Immature natural killer cell (primary cell): Measurements from ENCODE around the gene OTULIN. TPM values are rescaled to one million over a fixed set of nuclear protein-coding genes. Genes with fewer than 3 reads are reported as not detected.

Experiments used
- DNase-seq, 3 donors: peaks; one replicate each; pipeline ENCODE4 v3.0.0; 2022; ENCODE audit warnings: mixed read lengths in 1 of 3
- H3K27ac Mint-ChIP-seq, 6 donors: one replicate each; pipeline ENCODE4 v1.8.0; 2020; ENCODE audit warnings: mixed read lengths in 6 of 6, mild to moderate bottlenecking in 5 of 6, inconsistent platforms in 4 of 6, moderate library complexity in 3 of 6
- H3K27me3 Mint-ChIP-seq, 3 donors: one replicate each; pipeline ENCODE4 v1.8.0; 2020 to 2021; ENCODE audit warnings: low read depth in 3 of 3, mild to moderate bottlenecking in 3 of 3, mixed read lengths in 3 of 3, moderate library complexity in 3 of 3, inconsistent platforms in 1 of 3
- H3K36me3 Mint-ChIP-seq, 3 donors: one replicate each; pipeline ENCODE4 v1.8.0; 2020; ENCODE audit warnings: mixed read lengths in 3 of 3, inconsistent platforms in 2 of 3, mild to moderate bottlenecking in 2 of 3
- H3K4me1 Mint-ChIP-seq, 2 donors: one replicate each; pipeline ENCODE4 v1.8.0; 2020; ENCODE audit warnings: inconsistent platforms in 2 of 2, mild to moderate bottlenecking in 2 of 2, mixed read lengths in 2 of 2, moderate library complexity in 1 of 2
- H3K4me3 Mint-ChIP-seq, 5 donors: one replicate each; pipeline ENCODE4 v1.8.0; 2020; ENCODE audit warnings: mild to moderate bottlenecking in 5 of 5, mixed read lengths in 5 of 5, inconsistent platforms in 3 of 5, moderate library complexity in 3 of 5
- H3K9me3 Mint-ChIP-seq, 6 donors: one replicate each; pipeline ENCODE4 v1.8.0; 2020; ENCODE audit warnings: mild to moderate bottlenecking in 6 of 6, mixed read lengths in 6 of 6, inconsistent platforms in 4 of 6, moderate library complexity in 3 of 6
- polyA plus RNA-seq, 3 donors: library from polyadenylated mRNA; unstranded; fragments of 300-500 nt; fragmentation: Illumina TruSeq; gene quantifications; one replicate each; pipeline ENCODE4 v1.2.3, GENCODE V29; 2021

The OTULIN gene
- polyA plus RNA-seq, 3 donors from 2014 or later = 15.4 to 23.8 (median 20.4) TPM

DNA sequence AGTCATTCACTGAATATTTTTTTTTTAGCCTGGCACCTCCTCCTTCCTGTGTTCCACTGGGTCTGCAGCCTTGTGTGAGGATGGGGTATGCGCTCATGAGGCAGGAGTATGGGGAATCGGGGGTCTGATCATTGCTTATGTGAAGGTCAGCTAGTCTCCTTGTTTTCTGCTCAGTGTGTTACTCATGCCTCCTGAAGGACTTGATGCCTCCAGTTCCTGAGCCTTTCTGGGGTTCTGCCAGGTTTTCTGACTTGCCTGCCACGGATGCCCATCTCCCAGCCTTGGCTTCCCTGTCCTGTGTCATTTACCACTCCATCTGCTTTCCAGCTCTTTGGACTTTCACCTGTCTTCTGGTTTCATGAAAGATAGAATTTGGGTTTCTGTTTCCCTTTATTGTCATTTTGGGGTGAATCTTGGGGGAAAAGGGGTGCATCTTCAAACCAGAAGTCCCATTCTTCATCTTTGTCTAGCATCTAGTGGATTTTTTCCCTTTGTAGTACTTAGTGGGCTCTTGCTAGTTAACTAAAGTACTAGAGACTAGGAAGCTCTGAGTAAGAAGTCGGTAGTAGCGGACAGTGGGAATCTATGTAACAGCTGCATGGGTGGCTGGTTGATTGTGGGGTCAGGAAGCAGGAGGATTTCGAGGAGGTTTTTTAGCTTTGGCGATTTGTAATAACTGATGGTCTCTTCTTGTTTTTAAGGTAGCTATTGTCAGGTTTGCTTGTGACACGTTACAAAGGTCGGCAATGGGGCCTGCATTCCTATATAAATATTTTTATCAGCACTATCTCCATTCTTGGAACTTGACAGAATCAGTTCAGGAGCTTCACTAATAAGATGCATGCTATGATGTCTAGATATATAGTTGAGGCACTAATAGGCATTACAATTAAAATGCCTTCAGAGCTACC, 8.2 kb downstream of the OTULIN start:
- H3K27me3 Mint-ChIP-seq = peaks cover 2 to 11% (median 7%) of the 10 kb centered on the region in 3 donors
- peaks cover 0 to 12% (median 3%) of the 10 kb centered on the region in 3 donors for H3K36me3 Mint-ChIP-seq
- no peaks in the 10 kb centered on the region for H3K9me3 Mint-ChIP-seq
- peak overlapping the region in 1 of 5 donors; percentile 54 for H3K4me3 Mint-ChIP-seq
- peaks cover 81 to 100% of the 10 kb centered on the region in 2 donors for H3K4me1 Mint-ChIP-seq
- DNase-seq = no peak
- peak overlapping the region in 3 of 6 donors; percentile 23 to 70 (median 33) for H3K27ac Mint-ChIP-seq

DNA sequence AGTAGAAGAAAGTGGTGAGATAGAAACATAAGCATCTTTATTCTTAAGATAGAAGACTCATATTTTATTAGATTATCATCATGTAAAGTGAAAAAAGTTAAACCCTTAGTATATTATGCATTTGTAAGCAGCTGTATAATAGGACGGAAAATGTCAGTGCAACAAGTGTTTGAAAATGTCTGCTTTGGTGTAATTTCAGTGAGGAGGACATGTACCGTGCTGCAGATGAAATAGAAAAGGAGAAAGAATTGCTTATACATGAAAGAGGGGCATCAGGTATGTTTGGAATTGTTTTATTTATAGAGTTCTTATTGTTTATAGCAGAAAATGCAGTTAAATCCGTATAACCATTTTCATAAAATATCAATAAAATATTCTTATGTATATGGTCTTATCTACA, 8.9 kb downstream of the OTULIN start:
- H3K27ac Mint-ChIP-seq = peak overlapping the region in 2 of 6 donors; percentile 9 to 29
- H3K4me3 Mint-ChIP-seq = no peak overlapping the region
- no peaks in the 10 kb centered on the region for H3K9me3 Mint-ChIP-seq
- no peak for DNase-seq
- peaks cover 0 to 18% (median 3%) of the 10 kb centered on the region in 3 donors for H3K36me3 Mint-ChIP-seq
- peaks cover 80 to 100% of the 10 kb centered on the region in 2 donors for H3K4me1 Mint-ChIP-seq
- peaks cover 2 to 8% (median 7%) of the 10 kb centered on the region in 3 donors for H3K27me3 Mint-ChIP-seq

DNA sequence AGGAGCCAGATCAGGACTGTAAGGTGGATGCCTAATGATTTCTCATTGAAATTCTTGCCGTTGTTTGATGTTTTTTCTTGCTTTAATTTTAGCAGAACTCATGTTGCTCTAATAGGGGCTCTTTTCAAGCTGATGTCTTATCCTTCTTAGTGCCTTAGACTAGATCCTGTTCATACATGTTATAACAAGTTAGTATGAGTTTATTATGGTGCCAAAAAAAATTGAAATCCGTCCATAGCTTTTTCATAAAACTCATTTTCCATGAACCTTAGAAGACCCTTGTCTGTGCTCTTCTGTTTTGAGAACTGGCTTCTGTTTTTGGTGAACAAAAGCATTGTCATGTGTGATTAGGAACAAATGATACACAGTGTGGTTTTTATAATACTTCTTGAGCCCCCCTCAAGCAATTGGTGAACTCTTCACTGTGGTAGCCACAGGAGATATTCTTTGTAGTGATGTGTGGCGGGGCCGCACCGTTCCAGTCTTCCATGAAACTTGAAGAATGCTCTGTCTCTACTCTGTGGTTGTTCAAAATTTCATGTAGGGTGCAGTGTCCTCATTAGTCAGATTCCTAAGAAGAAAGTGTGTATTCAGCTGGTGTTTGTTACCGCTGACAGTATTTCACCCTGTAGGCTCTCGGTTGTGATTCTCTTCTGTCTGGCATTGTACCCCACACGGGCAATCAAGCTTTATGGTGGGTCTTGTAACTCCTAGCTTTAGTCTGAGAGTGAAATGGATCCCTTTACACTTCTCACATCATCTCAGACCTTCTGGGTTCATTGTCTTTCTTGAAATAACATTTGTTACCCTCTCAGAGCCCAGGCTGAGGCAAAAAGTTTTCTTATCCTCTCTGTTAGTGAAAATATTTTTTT, 10.7 kb downstream of the OTULIN start:
- Mint-ChIP-seq H3K27me3 (peaks cover 2 to 9% (median 7%) of the 10 kb centered on the region in 3 donors), H3K4me1 (peaks cover 68 to 94% of the 10 kb centered on the region in 2 donors), H3K36me3 (peaks cover 1 to 20% (median 4%) of the 10 kb centered on the region in 3 donors), H3K9me3 (no peaks in the 10 kb centered on the region), H3K4me3 (peak overlapping the region; percentile 39 to 78 (median 74)), H3K27ac (peak overlapping the region; percentile 68 to 87 (median 84))
- DNase-seq = no peak

DNA sequence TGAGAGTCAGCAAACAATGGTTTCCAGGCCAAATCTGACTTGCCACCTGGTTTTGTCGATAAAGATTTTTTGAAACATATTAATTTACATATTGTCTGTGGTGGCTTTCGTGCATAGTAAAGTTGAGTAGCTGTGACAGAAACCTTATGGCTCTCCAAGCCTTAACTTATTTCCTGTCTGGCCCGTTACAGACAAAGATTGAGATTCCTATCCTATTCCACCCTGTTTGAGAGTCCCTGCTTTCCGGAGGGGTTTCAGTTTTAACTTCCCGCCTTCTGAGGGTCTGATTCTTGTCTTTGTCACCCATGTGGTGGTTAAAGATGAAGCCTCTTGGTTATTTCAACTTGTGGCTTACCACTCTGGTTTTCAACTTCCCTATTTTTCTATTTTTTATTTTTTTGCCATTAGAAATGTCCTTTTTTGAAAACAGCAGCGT, 11.4 kb downstream of the OTULIN start:
- peaks cover 66 to 90% of the 10 kb centered on the region in 2 donors for H3K4me1 Mint-ChIP-seq
- no peaks in the 10 kb centered on the region for H3K9me3 Mint-ChIP-seq
- peaks cover 4 to 22% (median 6%) of the 10 kb centered on the region in 3 donors for H3K36me3 Mint-ChIP-seq
- H3K27ac Mint-ChIP-seq = peak overlapping the region; percentile 81 to 87 (median 84)
- DNase-seq = peak; percentile 33 to 51 (median 40)
- peak overlapping the region; percentile 59 to 78 (median 74) for H3K4me3 Mint-ChIP-seq
- H3K27me3 Mint-ChIP-seq = peaks cover under 1 to 14% (median 7%) of the 10 kb centered on the region in 3 donors

DNA sequence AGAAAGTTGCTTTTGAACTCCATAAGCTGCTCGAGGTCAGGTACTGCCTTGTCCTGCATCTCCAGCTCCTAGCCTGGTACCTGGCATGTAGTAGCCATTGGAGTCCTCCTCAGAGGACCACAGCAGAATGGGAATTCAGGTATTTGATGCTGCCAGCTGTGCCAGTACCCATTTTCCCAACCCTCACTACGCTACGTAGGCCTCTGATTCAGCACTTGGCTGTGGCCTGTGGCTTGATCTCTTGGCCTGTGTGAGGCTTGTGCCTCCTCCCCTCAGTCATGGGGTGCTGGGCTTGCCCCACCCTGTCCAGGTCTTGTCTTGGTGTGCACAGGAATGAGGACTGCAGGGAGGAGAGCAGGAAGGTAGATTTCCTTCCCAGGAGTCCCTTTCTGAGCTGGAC, 11.8 kb downstream of the OTULIN start:
- H3K4me3 Mint-ChIP-seq = peak overlapping the region; percentile 59 to 78 (median 74)
- peak overlapping the region; percentile 81 to 87 (median 84) for H3K27ac Mint-ChIP-seq
- peaks cover 0 to 14% (median 7%) of the 10 kb centered on the region in 3 donors for H3K27me3 Mint-ChIP-seq
- H3K4me1 Mint-ChIP-seq = peaks cover 61 to 86% of the 10 kb centered on the region in 2 donors
- no peak for DNase-seq
- no peaks in the 10 kb centered on the region for H3K9me3 Mint-ChIP-seq
- H3K36me3 Mint-ChIP-seq = peaks cover 6 to 26% (median 7%) of the 10 kb centered on the region in 3 donors

DNA sequence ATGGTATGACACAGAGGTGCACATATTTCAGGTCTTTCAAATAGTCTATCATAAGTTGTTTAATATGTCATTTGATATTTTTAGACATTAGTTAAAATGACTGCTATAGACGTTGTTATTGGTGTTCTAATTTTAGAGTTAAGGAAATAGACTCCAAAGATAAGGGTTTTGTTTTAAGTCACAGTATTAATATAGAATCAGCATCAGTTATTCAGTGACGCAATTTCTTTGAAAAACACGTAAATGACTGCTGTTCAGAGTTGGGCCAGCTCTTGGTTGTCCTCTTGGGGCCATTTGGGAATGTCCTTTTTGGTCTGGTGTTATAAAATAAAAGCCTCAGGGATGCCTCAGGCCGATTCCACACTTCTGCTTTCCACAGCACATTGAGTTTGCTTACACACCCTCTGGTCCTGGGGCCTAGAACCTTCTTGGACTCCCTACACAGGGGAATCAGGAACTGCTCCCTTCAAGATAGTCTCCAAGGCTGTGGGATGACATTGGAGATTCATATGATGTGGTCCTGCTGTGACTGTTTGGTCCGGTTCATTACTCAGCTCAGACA, 14.3 kb downstream of the OTULIN start:
- Mint-ChIP-seq H3K36me3 (peaks cover 14 to 41% (median 14%) of the 10 kb centered on the region in 3 donors), H3K9me3 (no peaks in the 10 kb centered on the region), H3K27me3 (peaks cover 0 to 10% (median 7%) of the 10 kb centered on the region in 3 donors), H3K4me3 (no peak overlapping the region), H3K4me1 (peaks cover 38 to 61% of the 10 kb centered on the region in 2 donors), H3K27ac (peak overlapping the region in 1 of 6 donors; percentile 1)
- no peak for DNase-seq

DNA sequence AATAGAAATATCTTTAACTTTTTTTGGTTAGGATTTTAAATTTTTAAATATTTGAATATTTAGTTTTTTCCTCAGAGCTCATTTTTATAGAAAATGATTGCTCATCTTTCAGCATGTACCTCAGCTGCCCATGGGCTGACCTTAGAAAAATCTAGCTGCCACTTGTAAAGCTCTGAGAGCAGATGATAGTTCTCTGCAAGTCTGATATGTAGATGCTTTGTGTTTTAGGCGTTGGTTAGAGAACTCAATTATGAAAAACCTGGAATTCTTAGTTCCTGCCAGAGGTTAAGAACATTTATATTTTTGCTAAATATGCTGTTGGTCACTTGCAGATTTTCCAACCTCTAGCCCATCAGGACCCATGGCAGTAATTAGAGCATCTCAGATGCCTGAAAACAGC, 15.1 kb downstream of the OTULIN start:
- peaks cover 14 to 39% (median 15%) of the 10 kb centered on the region in 3 donors for H3K36me3 Mint-ChIP-seq
- no peaks in the 10 kb centered on the region for H3K9me3 Mint-ChIP-seq
- DNase-seq = no peak
- H3K27me3 Mint-ChIP-seq = peaks cover 0 to 10% (median 7%) of the 10 kb centered on the region in 3 donors
- H3K4me3 Mint-ChIP-seq = no peak overlapping the region
- no peak overlapping the region for H3K27ac Mint-ChIP-seq
- H3K4me1 Mint-ChIP-seq = peaks cover 32 to 54% of the 10 kb centered on the region in 2 donors

DNA sequence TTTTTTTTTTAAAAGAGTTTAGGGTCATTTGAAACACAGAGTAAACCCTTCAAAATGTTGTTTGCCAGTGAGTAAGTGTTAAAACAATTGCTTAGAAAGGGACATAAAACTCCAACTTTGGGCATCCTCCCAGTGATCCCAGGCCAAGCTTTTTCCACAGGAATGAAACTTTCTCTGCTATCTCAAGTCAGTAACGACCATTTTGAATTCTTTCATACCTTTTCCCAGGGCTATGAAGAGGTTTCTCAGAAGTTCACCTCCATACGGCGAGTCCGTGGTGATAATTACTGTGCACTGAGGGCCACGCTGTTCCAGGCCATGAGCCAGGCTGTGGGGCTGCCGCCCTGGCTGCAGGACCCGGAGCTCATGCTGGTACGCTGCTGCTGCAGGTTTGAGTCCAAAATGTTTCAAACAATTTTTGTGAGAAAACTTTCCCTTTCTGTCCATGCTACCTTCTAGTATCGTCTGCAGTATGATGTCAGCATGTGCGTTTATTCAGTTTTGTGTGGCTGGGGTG, 16.8 kb downstream of the OTULIN start:
- DNase-seq = no peak
- Mint-ChIP-seq H3K27ac (peak overlapping the region in 1 of 6 donors; percentile 23), H3K4me3 (no peak overlapping the region), H3K27me3 (peaks cover 0 to 6% (median 2%) of the 10 kb centered on the region in 3 donors), H3K36me3 (peaks cover 14 to 45% (median 20%) of the 10 kb centered on the region in 3 donors), H3K4me1 (peaks cover 26 to 51% of the 10 kb centered on the region in 2 donors), H3K9me3 (no peaks in the 10 kb centered on the region)

DNA sequence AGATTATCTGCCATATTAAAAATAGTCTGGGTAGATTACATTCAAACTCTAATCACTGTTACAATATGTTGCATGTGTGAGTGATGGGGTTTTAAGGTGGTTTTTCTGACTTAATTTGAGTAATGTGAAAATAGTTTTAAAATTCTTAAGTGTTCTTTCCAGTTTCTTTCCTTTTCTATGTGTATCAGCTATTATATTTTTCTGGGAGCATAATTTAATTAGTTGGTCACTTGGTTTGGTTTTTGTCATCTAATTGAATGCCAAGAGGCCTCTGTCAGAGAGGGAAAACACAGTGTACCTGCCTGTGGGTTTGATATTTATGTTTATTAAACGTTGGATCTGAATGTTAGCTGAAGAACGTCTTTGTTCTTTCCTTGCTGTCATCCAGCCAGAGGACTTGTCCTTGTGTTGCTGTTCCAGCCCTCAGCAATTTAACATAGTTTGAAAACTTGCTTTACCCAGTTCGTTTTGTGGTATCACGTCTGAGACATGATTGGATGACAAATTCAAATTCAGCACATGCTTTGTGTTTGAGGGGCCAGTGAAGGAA, 19.5 kb downstream of the OTULIN start:
- peaks cover 21 to 42% of the 10 kb centered on the region in 2 donors for H3K4me1 Mint-ChIP-seq

DNA sequence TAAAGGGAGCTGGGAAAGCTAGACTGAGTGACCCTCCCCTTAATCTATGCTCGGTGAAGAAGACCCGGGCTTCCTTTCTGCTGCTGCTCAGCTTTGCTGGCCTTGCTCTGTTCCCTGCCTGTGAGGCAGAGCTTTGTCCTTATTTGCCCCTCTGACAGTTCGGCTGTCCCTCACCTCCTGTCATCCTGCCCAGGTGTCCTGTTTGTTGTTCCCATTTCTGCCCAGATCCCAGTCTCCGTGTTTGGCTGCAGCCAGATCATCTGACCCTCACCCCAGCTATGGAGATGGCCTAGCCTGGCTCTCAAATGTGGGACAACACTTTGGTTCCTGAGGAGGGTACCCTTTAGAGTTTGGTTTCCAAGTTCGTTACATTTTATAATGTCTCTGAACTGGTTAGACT, 20.2 kb downstream of the OTULIN start:
- Mint-ChIP-seq H3K36me3 (peaks cover 33 to 60% (median 33%) of the 10 kb centered on the region in 3 donors), H3K4me1 (peaks cover 20 to 41% of the 10 kb centered on the region in 2 donors), H3K27me3 (peaks cover 0 to 6% (median 1%) of the 10 kb centered on the region in 3 donors), H3K4me3 (no peak overlapping the region), H3K27ac (peak overlapping the region in 3 of 6 donors; percentile 19 to 84 (median 65)), H3K9me3 (no peaks in the 10 kb centered on the region)
- DNase-seq = no peak

More for the DNA sequence above, 19.5 kb downstream of the OTULIN start:
- H3K4me3 Mint-ChIP-seq = no peak overlapping the region
- no peaks in the 10 kb centered on the region for H3K9me3 Mint-ChIP-seq
- DNase-seq = no peak
- no peak overlapping the region for H3K27ac Mint-ChIP-seq
- peaks cover 26 to 52% (median 29%) of the 10 kb centered on the region in 3 donors for H3K36me3 Mint-ChIP-seq
- peaks cover 0 to 6% (median 1%) of the 10 kb centered on the region in 3 donors for H3K27me3 Mint-ChIP-seq

DNA sequence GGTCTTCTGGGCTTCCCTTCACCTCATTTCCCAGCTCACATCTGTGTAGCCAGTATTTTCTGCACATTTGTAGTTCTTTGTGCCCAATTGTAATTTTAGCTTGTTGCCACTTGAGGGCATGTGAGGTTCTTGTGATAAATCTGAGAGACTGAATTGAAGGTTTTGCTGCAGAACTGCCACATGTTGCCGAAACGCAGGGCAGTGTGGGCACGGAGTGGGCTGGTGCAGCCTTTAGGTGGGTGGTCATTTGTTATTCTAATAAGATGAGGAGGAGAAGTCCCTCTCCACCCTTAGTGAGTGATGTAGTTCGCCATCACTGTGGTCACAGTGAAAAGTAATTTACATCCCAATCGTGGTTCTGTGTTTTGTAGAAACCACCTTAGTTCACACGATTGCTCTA, 21.2 kb downstream of the OTULIN start:
- H3K4me1 Mint-ChIP-seq = peaks cover 20 to 38% of the 10 kb centered on the region in 2 donors
- peak overlapping the region in 4 of 5 donors; percentile 12 to 76 (median 58) for H3K4me3 Mint-ChIP-seq
- peaks cover 40 to 67% (median 40%) of the 10 kb centered on the region in 3 donors for H3K36me3 Mint-ChIP-seq
- peak; percentile 39 to 54 (median 41) for DNase-seq
- peak overlapping the region; percentile 19 to 84 (median 72) for H3K27ac Mint-ChIP-seq
- H3K9me3 Mint-ChIP-seq = no peaks in the 10 kb centered on the region
- peaks cover 0 to 1% (median 0%) of the 10 kb centered on the region in 3 donors for H3K27me3 Mint-ChIP-seq

DNA sequence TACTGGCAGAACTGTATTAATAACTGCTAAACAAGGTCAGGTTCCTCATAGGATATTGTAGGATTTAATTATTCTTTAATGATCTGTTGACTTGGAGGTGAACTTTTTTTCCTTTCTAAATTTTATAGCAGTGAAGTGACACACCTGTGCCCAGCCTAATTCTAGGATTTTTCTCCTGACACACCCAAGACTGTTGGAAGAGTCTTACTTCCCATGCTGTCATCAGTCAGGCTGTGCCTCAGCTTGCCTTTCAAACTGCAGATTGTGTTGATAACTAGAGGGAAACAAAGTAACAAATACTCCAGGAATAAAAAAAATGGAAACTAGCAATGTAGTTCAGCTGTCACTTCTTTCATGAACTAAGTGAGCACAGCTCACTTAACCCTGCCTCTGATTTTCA, 22.0 kb downstream of the OTULIN start:
- peak overlapping the region in 1 of 6 donors; percentile 57 for H3K27ac Mint-ChIP-seq
- peaks cover 41 to 67% (median 41%) of the 10 kb centered on the region in 3 donors for H3K36me3 Mint-ChIP-seq
- H3K4me3 Mint-ChIP-seq = peak overlapping the region in 1 of 5 donors; percentile 10

More for the DNA sequence above, 22.0 kb downstream of the OTULIN start:
- no peak for DNase-seq
- Mint-ChIP-seq H3K4me1 (peaks cover 20 to 38% of the 10 kb centered on the region in 2 donors), H3K9me3 (no peaks in the 10 kb centered on the region), H3K27me3 (peaks cover 0 to 1% (median 0%) of the 10 kb centered on the region in 3 donors)
